ENCODE data around the gene CDH23.

Gene CDH23

GRCh38 chr10:71812016-71812912 is 415.5 kb downstream of the CDH23 start:
- DNase-seq = no peak

- DNase-seq = no peak
Measured at GRCh38 chr10:71812913-71813590, 416.3 kb downstream of the CDH23 start.

- no peak for DNase-seq
Measured at GRCh38 chr10:71814922-71815411, 418.2 kb downstream of the CDH23 start.

- no peak for DNase-seq
Measured at GRCh38 chr10:71815515-71816130, 418.9 kb downstream of the CDH23 start.

GRCh38 chr10:71816421-71816851 is 419.7 kb downstream of the CDH23 start:
- DNase-seq = no peak

- no peak for DNase-seq
Measured at GRCh38 chr10:71816936-71817618, 420.4 kb downstream of the CDH23 start.

- no peak for DNase-seq
Measured at GRCh38 chr10:71817831-71818655, 421.3 kb downstream of the CDH23 start.

GRCh38 chr10:71818674-71819260 is 422.0 kb downstream of the CDH23 start:
- DNase-seq = no peak

- no peak for DNase-seq
Measured at GRCh38 chr10:71819441-71819861, 422.7 kb downstream of the CDH23 start.

- no peak for DNase-seq
Measured at GRCh38 chr10:71819985-71820384, 423.3 kb downstream of the CDH23 start.

- DNase-seq = no peak
Measured at GRCh38 chr10:71820966-71821365, 424.2 kb downstream of the CDH23 start.

GRCh38 chr10:71821909-71822763 is 425.4 kb downstream of the CDH23 start:
- DNase-seq = no peak

- DNase-seq = no peak
Measured at GRCh38 chr10:71823356-71823755, 426.6 kb downstream of the CDH23 start.

- DNase-seq = peak; percentile 80
Measured at GRCh38 chr10:71824333-71824732, 427.6 kb downstream of the CDH23 start.

- no peak for DNase-seq
Measured at GRCh38 chr10:71825217-71825616, 428.5 kb downstream of the CDH23 start.

GRCh38 chr10:71827852-71828251 is 431.1 kb downstream of the CDH23 start:
- no peak for DNase-seq

GRCh38 chr10:71828702-71829101 is 432.0 kb downstream of the CDH23 start:
- no peak for DNase-seq

- DNase-seq = no peak
Measured at GRCh38 chr10:71829171-71829570, 432.5 kb downstream of the CDH23 start.

- no peak for DNase-seq
Measured at GRCh38 chr10:71829896-71830295, 433.2 kb downstream of the CDH23 start.

GRCh38 chr10:71830726-71831125 is 434.0 kb downstream of the CDH23 start:
- DNase-seq = no peak
